GM21447 (cell line): ENCODE measurements around the gene SEMA6C.

ENCODE experiments used
- ATAC-seq: cut with Tn5 transposase; IDR thresholded peaks from one replicate; pipeline ENCODE4 v1.9.1; 2021; ENCODE audit not compliant: unreplicated experiment

The SEMA6C gene

GRCh38 chr1:151164732-151165280 is 18.4 kb upstream of the SEMA6C start:
- no peak for ATAC-seq

- no peak for ATAC-seq
These were observed 12.9 kb upstream of the SEMA6C start for GRCh38 chr1:151159373-151159772.

- no peak for ATAC-seq
These were observed 12.4 kb upstream of the SEMA6C start for GRCh38 chr1:151158751-151159251.

DNA sequence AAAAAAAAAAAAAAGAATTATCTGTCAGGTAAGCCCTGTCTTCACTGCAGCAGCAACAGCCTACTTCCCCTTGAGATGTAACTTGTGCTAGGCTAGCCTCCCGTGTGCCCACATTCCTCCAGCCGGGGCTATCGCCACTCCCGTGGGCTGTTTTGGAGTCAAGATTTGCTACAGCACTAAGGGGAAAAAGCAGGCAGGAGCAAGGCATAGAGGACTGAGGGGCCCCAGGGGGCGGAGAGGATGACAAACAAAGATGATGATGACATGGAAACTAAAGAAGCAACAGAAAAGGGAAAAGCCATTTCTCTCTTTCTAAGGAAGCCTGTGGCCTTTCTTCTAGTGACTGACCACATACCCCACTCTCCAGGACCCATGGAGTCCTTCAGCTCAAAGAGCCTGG is 11.9 kb upstream of the SEMA6C start:
- no peak for ATAC-seq

- no peak for ATAC-seq
These were observed 10.7 kb upstream of the SEMA6C start for GRCh38 chr1:151157067-151157531.

DNA sequence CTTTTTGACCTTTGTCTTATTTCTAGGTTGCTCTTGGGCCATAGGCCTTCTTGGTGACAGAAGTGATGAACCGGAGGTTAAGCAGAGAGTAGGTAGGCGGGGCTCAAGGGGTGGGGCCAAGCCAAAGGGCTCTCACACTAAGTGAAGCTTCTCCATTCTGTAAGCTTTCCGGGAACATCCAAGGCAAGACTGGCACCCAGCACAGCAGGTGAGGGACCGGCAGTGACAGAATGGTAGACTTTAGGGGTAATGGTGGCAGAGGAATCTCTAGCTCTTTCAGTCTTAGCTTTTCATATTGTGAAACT is 10.0 kb upstream of the SEMA6C start, which contains the start of gene TNFAIP8L2:
Gene TNFAIP8L2 (plus strand): TSS at position 135 of the 305 bp plus-strand sequence. CDS start 2,049 bp downstream, outside the sequence.
- peak; percentile 75 for ATAC-seq

GRCh38 chr1:151147665-151148064 is 1.2 kb upstream of the SEMA6C start:
- no peak for ATAC-seq

- no peak for ATAC-seq
These were observed 687 bp upstream of the SEMA6C start for GRCh38 chr1:151147132-151147503.

- ATAC-seq = no peak
These were observed 389 bp downstream of the SEMA6C start for GRCh38 chr1:151146072-151146411.

GRCh38 chr1:151145304-151146071 is 943 bp downstream of the SEMA6C start:
- no peak for ATAC-seq

GRCh38 chr1:151144474-151145303 is 1.7 kb downstream of the SEMA6C start:
- no peak for ATAC-seq

- ATAC-seq = no peak
These were observed 2.4 kb downstream of the SEMA6C start for GRCh38 chr1:151143986-151144385.

DNA sequence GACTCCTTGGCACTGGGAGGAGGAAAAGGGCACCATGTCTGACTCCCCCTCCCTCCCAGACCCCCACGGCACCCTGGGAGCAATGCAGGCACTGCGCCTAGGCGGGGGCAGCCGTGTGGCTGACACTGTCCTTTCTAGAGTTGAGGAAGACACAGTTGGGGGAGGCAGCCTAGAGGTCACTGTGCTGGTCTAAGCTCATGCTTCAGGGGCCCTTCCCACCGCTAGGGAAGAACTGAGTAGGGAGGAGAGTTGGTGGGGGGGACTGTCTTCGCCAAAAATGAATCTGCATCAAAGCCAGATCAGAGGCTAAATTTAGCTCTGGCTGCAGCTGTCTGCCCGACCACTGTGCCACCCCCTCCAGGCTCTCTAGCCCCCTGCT is 3.4 kb downstream of the SEMA6C start:
- no peak for ATAC-seq

DNA sequence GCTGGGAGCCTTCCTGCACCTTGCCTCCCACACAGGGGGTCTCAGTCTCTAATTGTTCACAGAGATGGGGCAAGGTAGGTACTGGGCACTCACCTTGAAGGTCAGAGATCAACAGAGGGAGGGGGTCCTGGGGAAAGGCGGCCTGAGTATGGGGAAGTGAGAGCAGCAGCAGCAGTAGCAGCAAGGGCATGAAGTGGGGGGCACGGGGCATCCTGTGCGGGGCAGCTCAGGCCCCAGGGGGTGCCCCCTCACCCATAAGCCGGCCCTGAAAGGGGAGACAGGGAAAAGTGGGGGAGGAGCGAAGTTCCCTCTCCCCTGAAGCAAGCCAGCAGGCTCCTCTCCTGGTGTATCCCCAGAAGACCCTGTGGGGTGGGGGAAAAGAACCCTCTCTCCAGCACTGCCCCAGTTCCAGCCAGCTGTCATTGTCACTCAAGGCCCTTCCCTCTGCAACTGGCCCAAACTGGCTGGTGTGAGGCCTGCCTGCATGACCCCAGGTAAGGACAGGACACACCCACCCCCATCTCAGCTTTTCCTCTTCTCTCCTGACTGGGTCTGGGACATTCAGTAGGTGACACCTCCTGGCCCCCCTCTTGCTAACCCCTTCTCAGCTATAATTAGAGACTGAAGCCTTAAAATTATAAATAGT is 3.9 kb downstream of the SEMA6C start:
- no peak for ATAC-seq

DNA sequence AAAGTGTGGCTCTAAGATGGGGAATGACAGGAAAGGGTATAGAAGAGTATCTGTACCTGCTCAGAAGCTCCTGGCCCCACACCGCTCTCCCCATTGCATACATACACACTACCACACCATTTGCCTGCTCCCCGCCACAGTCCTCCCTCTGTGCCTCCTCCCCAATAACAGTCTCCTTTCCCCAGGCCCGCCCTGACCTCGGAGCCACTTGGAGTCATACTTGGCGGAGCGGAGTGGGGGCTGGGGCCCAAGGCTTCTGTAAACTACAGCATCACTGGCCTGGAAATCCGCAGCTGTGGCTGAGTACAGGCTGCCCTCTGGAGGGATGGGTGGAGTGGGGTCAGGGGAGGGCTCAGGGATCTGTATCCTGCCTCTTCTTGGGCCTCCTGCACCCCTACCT is 8.6 kb downstream of the SEMA6C start:
- ATAC-seq = no peak

DNA sequence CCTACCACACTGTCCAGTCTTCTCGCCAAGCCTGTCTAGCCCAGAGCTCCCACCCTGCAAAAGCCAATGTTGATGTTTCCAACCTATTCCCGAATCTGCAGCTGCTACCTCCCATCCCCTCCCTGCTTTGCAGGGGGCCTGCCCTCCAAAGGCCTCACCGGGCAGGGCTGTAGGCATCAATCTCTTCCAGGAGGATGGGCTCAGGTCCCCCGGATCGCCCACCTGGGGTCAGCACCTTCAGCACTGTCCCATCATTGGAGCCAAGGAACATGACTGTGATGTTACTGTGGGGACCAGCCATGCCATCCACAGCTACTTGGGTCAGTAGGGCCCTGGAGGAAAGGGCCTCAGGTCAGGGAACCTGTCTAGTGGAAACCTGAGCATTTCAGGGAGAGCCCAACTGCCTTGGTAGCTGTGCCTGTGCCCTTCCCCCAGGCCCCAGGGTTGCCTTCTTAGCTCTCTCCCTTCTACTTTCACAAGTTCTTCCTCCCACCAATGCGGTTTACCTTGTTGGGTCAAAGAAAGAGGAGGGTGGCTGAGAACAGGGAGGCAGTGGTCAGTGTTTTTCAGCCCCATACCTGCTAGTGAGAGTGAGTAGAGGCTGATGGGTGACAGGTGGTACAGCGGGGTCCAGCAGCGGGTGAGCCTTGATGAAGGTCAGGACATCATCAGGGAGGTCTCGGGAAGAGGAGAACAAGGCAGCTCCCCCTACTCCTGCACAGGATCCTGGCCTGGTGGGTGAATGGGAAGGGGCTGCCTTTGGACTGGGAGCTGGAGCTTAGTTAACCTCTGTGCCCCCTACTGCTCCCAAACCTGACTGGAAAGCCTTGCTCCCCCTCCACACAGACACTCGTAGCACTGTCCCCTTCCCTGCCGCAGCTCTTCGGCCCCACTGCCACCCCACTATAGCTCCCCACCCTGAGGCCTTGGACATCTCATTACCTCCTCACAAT is 10.7 kb downstream of the SEMA6C start:
- no peak for ATAC-seq

DNA sequence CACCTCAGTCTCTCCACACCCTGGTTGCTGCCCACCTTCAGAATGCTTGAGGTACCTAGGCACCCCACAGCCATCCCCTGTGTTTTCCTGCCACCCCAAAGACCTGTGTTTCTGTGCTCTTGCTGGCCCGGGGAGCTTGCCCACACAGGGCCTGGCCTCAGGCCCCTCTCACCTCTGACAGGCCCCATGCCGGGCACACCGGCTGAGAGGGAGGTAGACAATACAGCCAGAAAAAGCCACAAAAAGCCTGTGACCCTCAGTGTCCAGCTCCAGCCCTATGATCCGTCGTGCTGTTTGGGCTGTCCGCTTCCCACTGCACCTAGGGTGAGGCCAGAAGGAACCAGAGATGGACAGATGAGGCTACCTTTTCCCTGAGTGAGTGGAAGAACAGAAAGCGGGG is 11.4 kb downstream of the SEMA6C start:
- no peak for ATAC-seq

- no peak for ATAC-seq
These were observed 12.0 kb downstream of the SEMA6C start for GRCh38 chr1:151134396-151134795.

DNA sequence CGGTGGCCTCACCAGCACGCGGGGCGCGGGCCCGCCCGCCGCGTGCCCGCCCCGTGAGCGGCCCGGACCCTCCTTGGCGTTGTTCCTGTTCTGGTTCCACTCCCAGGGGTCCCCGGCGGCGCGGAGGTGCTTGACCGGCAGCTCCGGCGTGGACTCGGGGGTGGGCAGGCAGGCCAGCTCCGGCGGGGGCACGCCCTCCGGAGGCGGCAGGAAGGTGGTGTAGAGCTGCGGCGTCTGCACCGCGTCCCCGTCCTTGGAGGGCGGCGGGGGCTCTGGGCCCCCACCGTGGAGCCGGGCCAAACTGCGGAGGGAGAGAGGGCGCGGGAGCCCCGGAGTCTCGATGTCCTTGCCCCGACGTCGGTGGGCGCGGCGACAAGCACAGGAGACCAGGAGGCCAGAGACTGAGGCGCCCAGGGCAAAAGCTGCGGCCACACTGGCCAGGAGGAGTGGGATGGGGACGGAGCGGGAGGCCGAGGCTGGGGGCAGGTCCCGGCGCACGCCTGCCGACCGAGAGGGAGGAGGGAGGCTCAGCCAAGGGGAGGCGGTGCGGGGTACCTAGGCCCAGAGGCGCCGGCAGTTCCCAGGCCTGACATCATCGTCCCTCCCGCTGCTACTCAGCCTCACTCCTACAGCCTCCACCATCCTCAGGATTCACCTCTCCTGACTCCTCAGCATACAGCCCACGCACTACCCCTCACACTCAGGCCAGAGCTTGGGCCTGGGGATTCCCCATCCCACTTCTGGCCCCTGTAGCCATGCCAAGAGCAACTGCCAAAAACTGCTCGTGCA is 13.2 kb downstream of the SEMA6C start:
- ATAC-seq = no peak
